A549 (cell line): ENCODE measurements around the gene PPTC7. TPM values are rescaled to one million over a fixed set of nuclear protein-coding genes. Genes with fewer than 3 reads are reported as not detected.

ENCODE experiments used
- ATAC-seq, 2 experiments: fragments of 200-7000 bp in 1 of 2; fragments of >200 bp in 1 of 2; cut with Nextera tagmentation in 1 of 2; cut with Tn5 transposase in 1 of 2; 3 replicates each; pipeline versions ENCODE4 v1.8.0 to v1.9.1; 2018 to 2020; ENCODE audit warnings: mild to moderate bottlenecking in 1 of 2, moderate library complexity in 1 of 2
- CTCF ChIA-PET: fragments of 300-600 bp; sonication (Branson Sonifier 250); formaldehyde crosslinking; extraction: SDS; loops from one replicate; lab custom pipeline; 2021; ENCODE audit warnings: antibody characterized with exemption, inconsistent platforms; lab: Yijun Ruan, JAX
- POLR2A ChIA-PET: fragments of 350-600 bp; formaldehyde crosslinking; extraction: SDS; loops from one replicate; lab custom pipeline; 2021; ENCODE audit warnings: antibody characterized with exemption, inconsistent platforms; lab: Yijun Ruan, JAX
- DNase-seq, 2 experiments: peaks; one replicate each; pipeline versions ENCODE4 v3.0.0 to v3.0.0-alpha.2; 2011 to 2016; ENCODE audit warnings: low read depth in 1 of 2, low spot score in 1 of 2
- FAIRE-seq: peaks from 2 replicates; lab custom pipeline; 2011; peaks lifted over from hg19 to GRCh38; lab: Jason Lieb, UNC
- H3K27ac ChIP-seq, 2 experiments: fragments of >200 bp; sonication (Bioruptor Twin); formaldehyde crosslinking; 3 replicates each; pipeline ENCODE4 v1.5.1; 2016 to 2017
- H3K4me1 ChIP-seq: fragments of >200 bp; sonication (Bioruptor Twin); formaldehyde crosslinking; 3 replicates; pipeline ENCODE4 v1.6.1; 2016
- H3K4me2 ChIP-seq: fragments of >200 bp; sonication (Bioruptor Twin); formaldehyde crosslinking; 3 replicates; pipeline ENCODE4 v1.6.1; 2016
- H3K4me3 ChIP-seq: fragments of >200 bp; sonication (Bioruptor Twin); formaldehyde crosslinking; 3 replicates; pipeline ENCODE4 v1.5.1; 2016
- H3K9me3 ChIP-seq: fragments of >200 bp; sonication (Bioruptor Twin); formaldehyde crosslinking; 3 replicates; pipeline ENCODE4 v1.6.1; 2016
- BCL3 ChIP-seq: fragments of >200 bp; sonication (Bioruptor Twin); formaldehyde crosslinking; IDR thresholded peaks from 3 replicates; pipeline ENCODE4 v1.6.1; 2016
- CBX8 ChIP-seq: fragments of 200-600 bp; sonication (generic); IDR thresholded peaks from 2 replicates; pipeline ENCODE4 v1.6.1; 2016
- CEBPB ChIP-seq, 2 experiments: fragments of >200 bp in 1 of 2; sonication (Bioruptor Twin) in 1 of 2; formaldehyde crosslinking in 1 of 2; IDR thresholded peaks; 2 replicates each; pipeline ENCODE4 v1.6.1; 2012 to 2016
- CHD2 ChIP-seq: fragments of 150-350 bp; IDR thresholded peaks from 2 replicates; pipeline ENCODE4 v1.6.1; 2014; ENCODE audit warnings: low read length; ENCODE audit not compliant: partially characterized antibody
- CTCF ChIP-seq: fragments of >200 bp; sonication (Bioruptor Twin); formaldehyde crosslinking; IDR thresholded peaks from 3 replicates; pipeline ENCODE4 v1.5.1; 2016
- EHMT2 ChIP-seq: fragments of 200-600 bp; sonication (generic); IDR thresholded peaks from 2 replicates; pipeline ENCODE4 v1.6.1; 2016; ENCODE audit warnings: antibody characterized with exemption, low read depth, mild to moderate bottlenecking, moderate library complexity
- FOSB ChIP-seq: fragments of 250-450 bp; sonication (Bioruptor Pico); IDR thresholded peaks from 2 replicates; pipeline ENCODE4 v1.5.0; 2020; ENCODE audit warnings: mild to moderate bottlenecking, moderate library complexity
- FOXS1 ChIP-seq: fragments of 250-450 bp; sonication (Bioruptor Pico); IDR thresholded peaks from 2 replicates; pipeline ENCODE4 v1.5.0; 2020; ENCODE audit warnings: mild to moderate bottlenecking, moderate library complexity
- GATA3 ChIP-seq: IDR thresholded peaks from 2 replicates; pipeline ENCODE4 v1.6.1; 2012; ENCODE audit warnings: borderline replicate concordance
- HOXA7 ChIP-seq: fragments of 250-450 bp; sonication (Bioruptor Pico); IDR thresholded peaks from 2 replicates; pipeline ENCODE4 v1.5.0; 2020; ENCODE audit warnings: mild to moderate bottlenecking, moderate library complexity
- JUN ChIP-seq, 2 experiments: fragments of >200 bp; sonication (Bioruptor Twin); formaldehyde crosslinking; IDR thresholded peaks; 2 replicates in 1 of 2; 3 replicates in 1 of 2; pipeline ENCODE4 v1.6.1; 2016 to 2017
- KDM1A ChIP-seq: fragments of 200-600 bp; sonication (generic); IDR thresholded peaks from 2 replicates; pipeline ENCODE4 v1.6.1; 2016; ENCODE audit warnings: low read depth, mild to moderate bottlenecking
- KDM5A ChIP-seq: fragments of 200-600 bp; sonication (generic); IDR thresholded peaks from 2 replicates; pipeline ENCODE4 v1.6.1; 2016; ENCODE audit warnings: antibody characterized with exemption, mild to moderate bottlenecking
- MAX ChIP-seq: IDR thresholded peaks from 2 replicates; pipeline ENCODE4 v1.6.1; 2012
- MYC ChIP-seq: IDR thresholded peaks from 2 replicates; pipeline ENCODE4 v1.6.1; 2012; ENCODE audit warnings: mild to moderate bottlenecking, inconsistent platforms, low read length, improper control_type of control experiment, borderline replicate concordance
- NPAS2 ChIP-seq: fragments of 250-450 bp; sonication (Bioruptor Pico); IDR thresholded peaks from 2 replicates; pipeline ENCODE4 v1.8.0; 2022; ENCODE audit warnings: mild to moderate bottlenecking, moderate library complexity, borderline replicate concordance
- NR3C1 ChIP-seq: fragments of >200 bp; sonication (Bioruptor Twin); formaldehyde crosslinking; IDR thresholded peaks from 3 replicates; pipeline ENCODE4 v1.6.1; 2017
- POLR2A ChIP-seq: IDR thresholded peaks from 2 replicates; pipeline ENCODE4 v1.6.1; 2012; ENCODE audit warnings: mild to moderate bottlenecking, low read length
- POLR2AphosphoS2 ChIP-seq: conservative IDR thresholded peaks from 2 replicates; pipeline ENCODE4 v1.6.1; 2012; ENCODE audit warnings: low read length, improper control_type of control experiment, inconsistent platforms
- RAD21 ChIP-seq, 2 experiments: fragments of >200 bp in 1 of 2; sonication (Bioruptor Twin) in 1 of 2; formaldehyde crosslinking in 1 of 2; IDR thresholded peaks in 1 of 2; conservative IDR thresholded peaks in 1 of 2; 2 replicates in 1 of 2; 3 replicates in 1 of 2; pipeline ENCODE4 v1.6.1; 2012 to 2018; ENCODE audit warnings: inconsistent platforms in 1 of 2
- RARB ChIP-seq: fragments of 250-450 bp; sonication (Bioruptor Pico); IDR thresholded peaks from 2 replicates; pipeline ENCODE4 v1.8.0; 2021; ENCODE audit warnings: mild to moderate bottlenecking, moderate library complexity
- RFX5 ChIP-seq: fragments of 450-650 bp; IDR thresholded peaks from 2 replicates; pipeline ENCODE4 v1.7.1; 2014; ENCODE audit warnings: antibody characterized with exemption, mild to moderate bottlenecking, moderate library complexity
- RNF2 ChIP-seq: fragments of 200-600 bp; sonication (generic); IDR thresholded peaks from 2 replicates; pipeline ENCODE4 v1.6.1; 2016; ENCODE audit warnings: low read depth, mild to moderate bottlenecking, antibody characterized with exemption, moderate library complexity, borderline replicate concordance
- TFCP2L1 ChIP-seq: fragments of 250-450 bp; sonication (Bioruptor Pico); IDR thresholded peaks from 2 replicates; pipeline ENCODE4 v1.5.0; 2021; ENCODE audit warnings: mild to moderate bottlenecking
- ZNF302 ChIP-seq: fragments of 250-450 bp; sonication (Bioruptor Pico); IDR thresholded peaks from 2 replicates; pipeline ENCODE4 v1.9.0; 2021; ENCODE audit warnings: inconsistent platforms, mild to moderate bottlenecking, moderate library complexity
- ZSCAN20 ChIP-seq: fragments of 250-450 bp; sonication (Bioruptor Pico); IDR thresholded peaks from 2 replicates; pipeline ENCODE4 v1.8.0; 2022; ENCODE audit warnings: mild to moderate bottlenecking, moderate library complexity
- WGBS: methylation state at CpG from one replicate; pipeline ENCODE4 v1.1.6; 2017; ENCODE audit errors: missing lambda C conversion rate; 5-methylcytosine and 5-hydroxymethylcytosine counted together
- polyA plus RNA-seq, 4 experiments: library from polyadenylated mRNA; depleted of rRNA in 3 of 4; stranded (reverse); fragments of >200 nt; fragmentation: RNase III in 1 of 4; extraction: RNeasy Plus Mini Kit Qiagen cat#74134 plus additional on column Dnase treatment in 1 of 4; gene quantifications; 2 replicates in 3 of 4; 3 replicates in 1 of 4; pipeline ENCODE4 v1.2.3, GENCODE V29; 2011 to 2017

The PPTC7 gene
- polyA plus RNA-seq, 2 of the 4 experiments (the other 2 are of a cell fraction) = 15.1 to 30.3 TPM

- H3K4me3 ChIP-seq = no peak overlapping the region
- no peak overlapping the region for H3K4me2 ChIP-seq
- FAIRE-seq = no peak
- 22% methylated on average over 1 of the region's 1 CpG for WGBS
- no peak for DNase-seq
- no peak overlapping the region for H3K27ac ChIP-seq
- ATAC-seq = no peak
- H3K9me3 ChIP-seq = no peaks in the 10 kb centered on the region
- no peaks in the 10 kb centered on the region for H3K4me1 ChIP-seq
- CTCF ChIA-PET = interaction anchor here (1.1 to 10.1 kb wide), 6 partner anchors 25 to 529 kb away, joined by 3 to 184 read pairs (median 8); partner anchors contain the start of genes FAM216A and GPN3
- TF ChIP-seq CTCF = no peak
- TF ChIP-seq, all 56 proteins: peak for 0
- POLR2A ChIA-PET = no interaction called here
These were observed 68.8 kb downstream of the PPTC7 start for GRCh38 chr12:110514363-110514762.

- DNase-seq (no peak), ATAC-seq (no peak), FAIRE-seq (no peak)
- Histone ChIP-seq H3K4me1 (no peaks in the 10 kb centered on the region), H3K27ac (no peak overlapping the region), H3K4me2 (no peak overlapping the region), H3K9me3 (no peaks in the 10 kb centered on the region), H3K4me3 (no peak overlapping the region)
- TF ChIP-seq FOSB (CRISPR knock-in tag) (no peak), RNF2 (no peak), ZSCAN20 (no peak), CEBPB (IDR thresholded peaks at IDR 0.05) (no peak), POLR2AphosphoS2 (no peak), RARB (CRISPR knock-in tag) (no peak), CBX8 (no peak), POLR2A (no peak), MYC (no peak), FOXS1 (no peak), NPAS2 (CRISPR knock-in tag) (no peak), CTCF (no peak), MAX (no peak), GATA3 (no peak), HOXA7 (CRISPR knock-in tag) (no peak), ZNF302 (CRISPR knock-in tag) (no peak), RAD21 (conservative IDR thresholded peaks at IDR 0.05 in 1 of 2, IDR thresholded peaks at IDR 0.05 in 1 of 2) (no peak), NR3C1 (no peak), KDM5A (no peak), RFX5 (no peak)
- ChIA-PET POLR2A (interaction anchor here (1.4 kb wide), 1 partner anchor 100 kb away, joined by 6 read pairs; the partner anchor contains the start of gene TCTN1), CTCF (interaction anchor here (1.0 to 10.1 kb wide), 12 partner anchors 9 to 529 kb away, joined by 3 to 184 read pairs (median 7); partner anchors contain the start of genes FAM216A and GPN3)
- WGBS = 75% methylated on average over 6 of the region's 6 CpGs
These were observed 69.3 kb downstream of the PPTC7 start for GRCh38 chr12:110513842-110514241.

GRCh38 chr12:110508071-110508586 is 75.0 kb downstream of the PPTC7 start:
- CTCF ChIA-PET = interaction anchor here (0.9 to 10.1 kb wide), 4 partner anchors 10 to 99 kb away, joined by 3 to 184 read pairs (median 6); no protein-coding TSS in a partner anchor
- 73% methylated on average over 4 of the region's 4 CpGs for WGBS
- no peak for TF ChIP-seq POLR2A
- no peak for TF ChIP-seq EHMT2
- no peak for TF ChIP-seq TFCP2L1 (CRISPR knock-in tag)
- TF ChIP-seq CHD2 = no peak
- no peak for TF ChIP-seq CBX8
- no peak for TF ChIP-seq KDM1A
- TF ChIP-seq FOXS1 = no peak
- TF ChIP-seq BCL3 = no peak
- no peak for TF ChIP-seq JUN (IDR thresholded peaks at IDR 0.05)
- TF ChIP-seq, all 56 proteins: peak for 0
- H3K27ac ChIP-seq = no peak overlapping the region
- POLR2A ChIA-PET = no interaction called here
- H3K4me2 ChIP-seq = no peak overlapping the region
- H3K9me3 ChIP-seq = no peaks in the 10 kb centered on the region
- ATAC-seq (no peak), FAIRE-seq (no peak), DNase-seq (no peak)
- no peak overlapping the region for H3K4me3 ChIP-seq
- no peaks in the 10 kb centered on the region for H3K4me1 ChIP-seq
